GM19438 (cell line): Measurements from ENCODE around the gene ADGRV1.

Experiments used
- ATAC-seq: cut with Tn5 transposase; IDR thresholded peaks from one replicate; pipeline ENCODE4 v1.9.1; 2021; ENCODE audit warnings: low read depth; ENCODE audit not compliant: unreplicated experiment

The ADGRV1 gene

GRCh38 chr5:90930062-90930461, 371.5 kb downstream of the ADGRV1 start:
- ATAC-seq: no peak

- no peak for ATAC-seq
Observed at GRCh38 chr5:90930756-90931431, 372.3 kb downstream of the ADGRV1 start.

- ATAC-seq: no peak
Observed at GRCh38 chr5:90932052-90932699, 373.6 kb downstream of the ADGRV1 start.

- ATAC-seq: no peak
Observed at GRCh38 chr5:90933298-90933697, 374.7 kb downstream of the ADGRV1 start.

GRCh38 chr5:90934091-90934719, 375.6 kb downstream of the ADGRV1 start:
- no peak for ATAC-seq

- no peak for ATAC-seq
Observed at GRCh38 chr5:90934738-90935137, 376.1 kb downstream of the ADGRV1 start.

- ATAC-seq: no peak
Observed at GRCh38 chr5:90939211-90939610, 380.6 kb downstream of the ADGRV1 start.

GRCh38 chr5:90940227-90940995, 381.8 kb downstream of the ADGRV1 start:
- ATAC-seq: peak; percentile 98

- ATAC-seq: no peak
Observed at GRCh38 chr5:90941002-90941720, 382.6 kb downstream of the ADGRV1 start.

- no peak for ATAC-seq
Observed at GRCh38 chr5:90944116-90944515, 385.5 kb downstream of the ADGRV1 start.

GRCh38 chr5:90947667-90948066, 389.1 kb downstream of the ADGRV1 start:
- no peak for ATAC-seq

GRCh38 chr5:90948969-90949368, 390.4 kb downstream of the ADGRV1 start:
- ATAC-seq: no peak

- no peak for ATAC-seq
Observed at GRCh38 chr5:90949469-90950358, 391.1 kb downstream of the ADGRV1 start.

- no peak for ATAC-seq
Observed at GRCh38 chr5:90955001-90955635, 396.5 kb downstream of the ADGRV1 start.

- no peak for ATAC-seq
Observed at GRCh38 chr5:90956511-90957097, 398.0 kb downstream of the ADGRV1 start.

GRCh38 chr5:90957906-90958305, 399.3 kb downstream of the ADGRV1 start:
- ATAC-seq: no peak

- no peak for ATAC-seq
Observed at GRCh38 chr5:90959262-90959661, 400.7 kb downstream of the ADGRV1 start.

GRCh38 chr5:90962481-90962880, 403.9 kb downstream of the ADGRV1 start:
- ATAC-seq: no peak
